GM12872 (cell line): Measurements from ENCODE around the gene FAM83D.

Experiments
- CTCF ChIP-seq: IDR thresholded peaks from 3 replicates; pipeline ENCODE4 v1.5.1; 2011; ENCODE audit warnings: low read depth, mild to moderate bottlenecking, low read length, moderate library complexity; ENCODE audit not compliant: insufficient read depth

The FAM83D gene

DNA sequence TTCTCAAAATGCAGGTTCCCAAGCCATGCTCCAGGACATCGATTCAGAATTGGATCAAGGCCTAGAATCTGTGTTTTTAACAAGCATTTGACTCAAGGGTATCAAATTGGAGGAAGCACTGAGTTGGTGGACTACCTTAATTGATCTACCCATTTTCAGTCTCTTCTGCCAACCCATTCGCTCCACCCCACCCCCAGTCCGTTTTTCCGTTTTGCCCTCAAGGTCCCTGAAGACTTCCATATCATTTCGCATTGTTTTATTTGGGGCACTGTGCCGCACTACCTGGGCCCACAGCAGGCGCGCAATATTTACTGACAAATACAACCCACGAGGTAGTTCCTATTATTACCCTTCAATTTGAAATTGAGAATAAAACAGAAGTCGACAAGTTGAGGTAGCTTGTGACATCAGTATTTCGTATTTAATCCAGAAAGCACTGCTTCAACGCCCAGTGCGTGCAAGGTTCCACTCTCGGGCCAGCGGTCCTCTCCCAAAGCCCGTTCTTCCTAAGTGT, 35.4 kb downstream of the FAM83D start:
- no peak for TF ChIP-seq CTCF

GRCh38 chr20:38962044-38962927, 36.1 kb downstream of the FAM83D start, which contains the start of gene DHX35:
Gene DHX35 (plus strand): TSS chr20:38962344. CDS start chr20:38962368, 24 bp downstream.
- TF ChIP-seq CTCF = peak; percentile 28; the same call in 2 of the 3 replicates

- no peak for TF ChIP-seq CTCF
Observed at GRCh38 chr20:38962928-38963401, 36.7 kb downstream of the FAM83D start.

DNA sequence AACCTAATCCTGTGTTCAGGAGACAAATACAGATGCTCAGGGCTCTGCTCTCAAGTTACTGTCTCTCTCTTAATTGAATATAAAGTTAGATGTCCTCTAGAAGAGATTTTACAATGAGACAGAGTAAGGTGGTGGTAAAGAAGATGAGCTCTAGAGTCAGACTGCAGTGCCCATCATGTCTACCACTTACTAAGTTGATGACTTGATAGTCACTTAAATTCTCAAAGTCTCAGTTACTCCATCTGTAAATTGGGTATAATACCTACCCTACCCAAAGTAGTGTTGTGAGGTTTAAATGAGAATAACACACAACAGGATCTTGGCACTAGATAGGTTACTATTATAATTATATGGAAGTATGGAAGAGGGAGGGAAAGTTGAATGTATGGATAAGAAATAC, 37.5 kb downstream of the FAM83D start:
- no peak for TF ChIP-seq CTCF

- no peak for TF ChIP-seq CTCF
Observed at GRCh38 chr20:38965264-38965663, 39.0 kb downstream of the FAM83D start.

DNA sequence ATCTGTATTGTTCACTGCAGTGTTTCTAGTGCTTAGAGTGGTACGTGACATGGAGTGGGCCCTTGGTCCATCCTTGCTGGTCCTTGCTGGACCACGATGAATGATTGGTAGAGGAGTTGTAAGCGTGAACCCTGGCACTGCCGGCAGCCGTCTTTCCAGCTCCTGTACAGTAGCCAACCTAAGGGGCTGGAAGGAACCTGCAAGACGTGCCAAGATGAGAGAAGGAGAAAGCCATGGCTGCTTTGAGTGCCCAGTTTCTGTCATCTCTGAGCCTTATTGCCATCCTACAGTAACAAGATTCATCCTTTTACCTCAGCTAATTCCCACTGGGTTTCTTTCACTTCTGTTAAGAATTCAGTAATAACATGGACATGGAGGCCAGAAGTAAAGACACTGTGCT, 41.9 kb downstream of the FAM83D start:
- TF ChIP-seq CTCF = no peak

- TF ChIP-seq CTCF = no peak
Observed at GRCh38 chr20:38969708-38970107, 43.5 kb downstream of the FAM83D start.
